ENCODE results near the gene SLIT3. TPM values are rescaled to one million over a fixed set of nuclear protein-coding genes. Genes with fewer than 3 reads are reported as not detected.

Gene SLIT3
- total and polyA plus RNA-seq, 2 donors from 2014 or later: 14.5 to 54.1 TPM

DNA sequence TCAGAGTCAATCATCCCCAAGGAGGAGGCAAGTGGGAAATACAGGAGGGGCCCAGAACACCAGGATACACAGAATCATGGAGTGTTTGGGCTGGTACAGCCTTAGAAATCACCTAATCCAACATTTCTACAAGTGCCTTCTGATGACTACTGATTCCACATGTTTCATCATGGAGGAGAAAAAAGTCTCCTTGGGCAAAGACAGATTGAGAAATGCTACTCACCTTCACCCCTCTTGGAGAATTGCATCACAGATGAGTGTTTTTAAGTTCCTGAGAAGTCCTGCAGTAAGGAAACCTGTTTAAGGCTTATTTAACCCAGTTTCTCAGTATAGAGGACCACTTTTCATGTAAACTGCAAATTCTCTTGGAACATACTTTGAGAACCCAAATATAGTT lies 2.2 kb upstream of the SLIT3 start:
- no peak for FAIRE-seq
- no peak overlapping the region for H3K4me3 ChIP-seq (ENCODE audit: low read length in 3 of 3)
- intact Hi-C loops (cut with DNase I): no loop called here
- H3K27me3 ChIP-seq (ENCODE audit: control insufficient read depth, insufficient read depth, low read length): no peaks in the 10 kb centered on the region
- H3K36me3 ChIP-seq (ENCODE audit: control insufficient read depth in 2 of 3, insufficient read depth in 3 of 3, low read length in 3 of 3): no peaks in the 10 kb centered on the region
- DNase-seq: no peak
- TF ChIP-seq, protein P1, sequence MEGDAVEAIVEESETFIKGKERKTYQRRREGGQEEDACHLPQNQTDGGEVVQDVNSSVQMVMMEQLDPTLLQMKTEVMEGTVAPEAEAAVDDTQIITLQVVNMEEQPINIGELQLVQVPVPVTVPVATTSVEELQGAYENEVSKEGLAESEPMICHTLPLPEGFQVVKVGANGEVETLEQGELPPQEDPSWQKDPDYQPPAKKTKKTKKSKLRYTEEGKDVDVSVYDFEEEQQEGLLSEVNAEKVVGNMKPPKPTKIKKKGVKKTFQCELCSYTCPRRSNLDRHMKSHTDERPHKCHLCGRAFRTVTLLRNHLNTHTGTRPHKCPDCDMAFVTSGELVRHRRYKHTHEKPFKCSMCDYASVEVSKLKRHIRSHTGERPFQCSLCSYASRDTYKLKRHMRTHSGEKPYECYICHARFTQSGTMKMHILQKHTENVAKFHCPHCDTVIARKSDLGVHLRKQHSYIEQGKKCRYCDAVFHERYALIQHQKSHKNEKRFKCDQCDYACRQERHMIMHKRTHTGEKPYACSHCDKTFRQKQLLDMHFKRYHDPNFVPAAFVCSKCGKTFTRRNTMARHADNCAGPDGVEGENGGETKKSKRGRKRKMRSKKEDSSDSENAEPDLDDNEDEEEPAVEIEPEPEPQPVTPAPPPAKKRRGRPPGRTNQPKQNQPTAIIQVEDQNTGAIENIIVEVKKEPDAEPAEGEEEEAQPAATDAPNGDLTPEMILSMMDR (IDR thresholded peaks at IDR 0.05; ENCODE audit: borderline replicate concordance, extremely low read depth, insufficient read depth): no peak
- H3K4me1 ChIP-seq (ENCODE audit: control insufficient read depth in 2 of 3, insufficient read depth in 2 of 3, low read depth in 1 of 3, low read length in 3 of 3): no peaks in the 10 kb centered on the region
- no peak overlapping the region for H3K27ac ChIP-seq (ENCODE audit: low read depth in 2 of 2, low read length in 2 of 2)
- H3K9me3 ChIP-seq (ENCODE audit: control insufficient read depth in 2 of 3, insufficient read depth in 1 of 3, low read length in 3 of 3): no peaks in the 10 kb centered on the region
- H3K9ac ChIP-seq (ENCODE audit: low read length in 3 of 3): no peak overlapping the region

DNA sequence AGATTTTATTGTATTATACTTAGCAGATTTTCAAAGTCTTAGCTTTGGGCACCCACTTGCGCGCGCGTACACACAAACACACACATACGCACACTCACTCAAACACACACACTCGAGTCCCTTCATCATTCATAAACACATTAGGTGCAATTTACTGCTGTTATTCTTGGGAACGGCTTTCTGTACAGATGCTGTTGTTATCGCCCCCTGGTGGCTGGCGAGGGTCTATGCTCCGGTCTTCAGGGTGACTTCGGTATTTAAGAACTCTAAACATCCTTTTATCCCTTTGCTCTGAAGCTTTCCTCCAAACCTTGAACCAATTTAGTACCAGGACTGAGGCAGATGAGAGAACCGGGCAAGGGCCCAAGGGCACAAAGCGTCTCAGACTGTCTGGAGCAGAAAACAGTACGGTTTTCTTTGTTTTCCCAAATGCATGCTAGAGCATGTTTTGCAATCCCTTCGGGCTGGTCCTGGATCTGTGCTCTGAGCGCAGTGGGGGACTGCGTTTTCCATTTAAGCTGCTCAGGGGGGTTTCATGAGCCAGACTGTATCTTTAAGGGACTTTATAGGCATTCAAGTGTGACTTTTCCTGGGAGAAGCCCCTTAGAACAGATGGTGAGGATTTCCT lies 1.7 kb upstream of the SLIT3 start:
- no peaks in the 10 kb centered on the region for H3K9me3 ChIP-seq (ENCODE audit: control insufficient read depth in 2 of 3, insufficient read depth in 1 of 3, low read length in 3 of 3)
- no peak overlapping the region for H3K9ac ChIP-seq (ENCODE audit: low read length in 3 of 3)
- no peaks in the 10 kb centered on the region for H3K4me1 ChIP-seq (ENCODE audit: control insufficient read depth in 2 of 3, insufficient read depth in 2 of 3, low read depth in 1 of 3, low read length in 3 of 3)
- FAIRE-seq: no peak
- TF ChIP-seq, protein P1 (IDR thresholded peaks at IDR 0.05; ENCODE audit: borderline replicate concordance, extremely low read depth, insufficient read depth): peak; percentile 92
- no peaks in the 10 kb centered on the region for H3K27me3 ChIP-seq (ENCODE audit: control insufficient read depth, insufficient read depth, low read length)
- intact Hi-C loops (cut with DNase I): no loop called here
- H3K27ac ChIP-seq (ENCODE audit: low read depth in 2 of 2, low read length in 2 of 2): no peak overlapping the region
- peak; percentile 83 to 93 (median 89) for DNase-seq
- no peaks in the 10 kb centered on the region for H3K36me3 ChIP-seq (ENCODE audit: control insufficient read depth in 2 of 3, insufficient read depth in 3 of 3, low read length in 3 of 3)
- no peak overlapping the region for H3K4me3 ChIP-seq (ENCODE audit: low read length in 3 of 3)

DNA sequence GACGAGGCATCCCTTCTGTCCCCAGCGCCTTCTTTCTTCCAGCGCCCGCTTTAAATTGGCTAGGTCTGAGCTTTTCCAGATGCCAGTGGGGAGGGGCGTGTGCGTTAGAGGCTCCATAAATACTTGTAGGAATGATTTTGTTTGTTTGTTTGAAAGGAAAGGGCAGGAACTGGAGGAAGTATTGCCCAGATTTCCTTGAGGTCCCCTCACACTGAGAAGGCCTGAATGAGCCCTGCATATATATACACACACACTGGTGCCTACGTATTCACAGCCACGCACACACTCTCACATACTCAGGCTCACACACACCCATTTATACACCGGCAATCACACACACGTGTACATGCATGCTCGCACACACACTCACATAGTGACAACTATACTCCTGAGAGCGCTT lies 1.0 kb upstream of the SLIT3 start:
- Histone ChIP-seq H3K36me3 (ENCODE audit: control insufficient read depth in 2 of 3, insufficient read depth in 3 of 3, low read length in 3 of 3) (no peaks in the 10 kb centered on the region), H3K4me3 (ENCODE audit: low read length in 3 of 3) (no peak overlapping the region), H3K9ac (ENCODE audit: low read length in 3 of 3) (no peak overlapping the region), H3K27me3 (ENCODE audit: control insufficient read depth, insufficient read depth, low read length) (no peaks in the 10 kb centered on the region), H3K27ac (ENCODE audit: low read depth in 2 of 2, low read length in 2 of 2) (no peak overlapping the region), H3K4me1 (ENCODE audit: control insufficient read depth in 2 of 3, insufficient read depth in 2 of 3, low read depth in 1 of 3, low read length in 3 of 3) (no peaks in the 10 kb centered on the region), H3K9me3 (ENCODE audit: control insufficient read depth in 2 of 3, insufficient read depth in 1 of 3, low read length in 3 of 3) (no peaks in the 10 kb centered on the region)
- peak in 2 of 5 donors; percentile 16 to 39 for DNase-seq
- TF ChIP-seq, protein P1 (IDR thresholded peaks at IDR 0.05; ENCODE audit: borderline replicate concordance, extremely low read depth, insufficient read depth): no peak
- no peak for FAIRE-seq
- intact Hi-C loops (cut with DNase I): no loop called here
